ENCODE data around the gene REXO1. TPM values are rescaled to one million over a fixed set of nuclear protein-coding genes. Genes with fewer than 3 reads are reported as not detected.

The REXO1 gene
- total RNA-seq, 1 donor from 2014 or later, result 17.7 TPM

DNA sequence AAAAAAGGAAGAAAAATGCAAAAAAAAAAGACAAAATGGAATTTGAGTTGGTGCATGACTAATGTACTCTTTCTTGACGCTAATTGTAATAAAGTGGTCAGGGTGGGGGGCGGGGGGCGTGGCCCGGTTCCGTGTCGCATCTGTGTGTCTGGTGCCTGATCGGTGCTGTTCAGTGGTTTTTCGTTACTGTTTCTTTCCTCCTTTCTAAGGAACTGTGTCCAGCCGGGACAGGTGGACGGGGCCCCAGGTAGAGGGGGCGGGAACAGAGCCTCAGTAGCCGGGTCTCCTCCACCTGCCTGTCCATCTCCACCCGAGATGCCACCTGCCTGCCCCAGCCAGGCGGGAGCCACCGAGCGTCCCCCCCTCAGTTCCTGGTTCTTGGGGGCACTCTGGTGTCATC, 68.7 kb downstream of the REXO1 start:
- peaks cover 98% of the 10 kb centered on the region for H3K27me3 ChIP-seq (ENCODE audit: low read depth)
- H3K4me3 ChIP-seq, result no peak overlapping the region
- no peak for DNase-seq
- no peaks in the 10 kb centered on the region for H3K36me3 ChIP-seq
- H3K9me3 ChIP-seq (replicated peaks), result peaks cover 23% of the 10 kb centered on the region
- no peak overlapping the region for H3K27ac ChIP-seq (replicated peaks)
- intact Hi-C loops (cut with micrococcal nuclease), result no loop called here
- H3K4me1 ChIP-seq, result peaks cover 11% of the 10 kb centered on the region
- TF ChIP-seq, protein P1, sequence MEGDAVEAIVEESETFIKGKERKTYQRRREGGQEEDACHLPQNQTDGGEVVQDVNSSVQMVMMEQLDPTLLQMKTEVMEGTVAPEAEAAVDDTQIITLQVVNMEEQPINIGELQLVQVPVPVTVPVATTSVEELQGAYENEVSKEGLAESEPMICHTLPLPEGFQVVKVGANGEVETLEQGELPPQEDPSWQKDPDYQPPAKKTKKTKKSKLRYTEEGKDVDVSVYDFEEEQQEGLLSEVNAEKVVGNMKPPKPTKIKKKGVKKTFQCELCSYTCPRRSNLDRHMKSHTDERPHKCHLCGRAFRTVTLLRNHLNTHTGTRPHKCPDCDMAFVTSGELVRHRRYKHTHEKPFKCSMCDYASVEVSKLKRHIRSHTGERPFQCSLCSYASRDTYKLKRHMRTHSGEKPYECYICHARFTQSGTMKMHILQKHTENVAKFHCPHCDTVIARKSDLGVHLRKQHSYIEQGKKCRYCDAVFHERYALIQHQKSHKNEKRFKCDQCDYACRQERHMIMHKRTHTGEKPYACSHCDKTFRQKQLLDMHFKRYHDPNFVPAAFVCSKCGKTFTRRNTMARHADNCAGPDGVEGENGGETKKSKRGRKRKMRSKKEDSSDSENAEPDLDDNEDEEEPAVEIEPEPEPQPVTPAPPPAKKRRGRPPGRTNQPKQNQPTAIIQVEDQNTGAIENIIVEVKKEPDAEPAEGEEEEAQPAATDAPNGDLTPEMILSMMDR (IDR thresholded peaks at IDR 0.05; ENCODE audit: borderline replicate concordance), result no peak

DNA sequence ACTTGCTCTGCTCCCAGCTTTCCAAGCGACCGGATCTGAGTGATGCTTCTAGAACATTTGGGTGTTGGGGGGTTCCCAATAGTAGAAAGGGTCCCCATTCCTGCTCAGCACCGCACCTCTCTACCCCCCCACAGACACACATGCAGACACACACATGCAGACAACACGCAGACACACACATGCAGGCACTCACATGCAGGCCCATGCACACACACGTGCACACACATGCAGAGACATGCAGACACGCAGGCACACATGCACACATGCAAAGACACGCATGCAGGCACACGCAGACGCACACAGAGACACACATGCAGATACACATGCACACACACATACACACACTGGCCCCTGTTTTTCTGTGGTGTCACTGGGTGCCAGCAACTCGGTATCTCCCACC, 71.1 kb downstream of the REXO1 start:
- peaks cover 11% of the 10 kb centered on the region for H3K4me1 ChIP-seq
- no peak for DNase-seq
- no peak overlapping the region for H3K27ac ChIP-seq (replicated peaks)
- intact Hi-C loops (cut with micrococcal nuclease), result no loop called here
- H3K36me3 ChIP-seq, result no peaks in the 10 kb centered on the region
- peaks cover 15% of the 10 kb centered on the region for H3K9me3 ChIP-seq (replicated peaks)
- peaks cover 97% of the 10 kb centered on the region for H3K27me3 ChIP-seq (ENCODE audit: low read depth)
- TF ChIP-seq, protein P1 (IDR thresholded peaks at IDR 0.05; ENCODE audit: borderline replicate concordance), result no peak
- H3K4me3 ChIP-seq, result no peak overlapping the region

DNA sequence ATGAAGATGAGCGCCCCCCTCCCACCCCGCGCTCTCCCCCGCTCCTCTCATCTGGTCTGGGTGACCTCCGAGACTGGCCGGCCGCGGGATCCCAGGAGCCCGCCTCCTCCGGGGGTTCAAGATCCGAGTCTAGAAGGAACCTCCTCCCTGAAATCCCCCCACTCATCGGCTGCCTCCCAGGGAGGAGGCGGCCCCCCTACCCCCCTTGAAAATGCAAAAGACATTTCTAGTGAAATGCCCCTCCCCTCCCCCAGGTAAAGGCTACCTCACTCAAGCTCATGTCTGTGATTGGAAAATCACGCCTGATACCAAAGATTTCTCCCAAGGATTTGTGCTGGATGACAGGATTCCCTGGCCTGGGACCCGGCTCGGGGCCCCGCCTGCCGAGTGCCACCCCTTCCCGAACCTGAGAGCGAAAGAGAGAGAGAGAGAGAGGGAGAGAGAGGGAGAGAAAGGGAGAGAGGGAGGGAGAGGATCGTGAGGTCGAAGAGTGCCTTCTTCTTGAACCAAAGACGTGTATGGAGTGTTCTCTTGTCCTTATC, 71.6 kb downstream of the REXO1 start:
- Histone ChIP-seq H3K27me3 (ENCODE audit: low read depth) (peaks cover 97% of the 10 kb centered on the region), H3K4me1 (peaks cover 11% of the 10 kb centered on the region), H3K27ac (replicated peaks) (no peak overlapping the region), H3K4me3 (no peak overlapping the region), H3K36me3 (no peaks in the 10 kb centered on the region), H3K9me3 (replicated peaks) (peaks cover 15% of the 10 kb centered on the region)
- DNase-seq, result no peak
- TF ChIP-seq, protein P1 (IDR thresholded peaks at IDR 0.05; ENCODE audit: borderline replicate concordance), result no peak
- intact Hi-C loops (cut with micrococcal nuclease), result no loop called here

DNA sequence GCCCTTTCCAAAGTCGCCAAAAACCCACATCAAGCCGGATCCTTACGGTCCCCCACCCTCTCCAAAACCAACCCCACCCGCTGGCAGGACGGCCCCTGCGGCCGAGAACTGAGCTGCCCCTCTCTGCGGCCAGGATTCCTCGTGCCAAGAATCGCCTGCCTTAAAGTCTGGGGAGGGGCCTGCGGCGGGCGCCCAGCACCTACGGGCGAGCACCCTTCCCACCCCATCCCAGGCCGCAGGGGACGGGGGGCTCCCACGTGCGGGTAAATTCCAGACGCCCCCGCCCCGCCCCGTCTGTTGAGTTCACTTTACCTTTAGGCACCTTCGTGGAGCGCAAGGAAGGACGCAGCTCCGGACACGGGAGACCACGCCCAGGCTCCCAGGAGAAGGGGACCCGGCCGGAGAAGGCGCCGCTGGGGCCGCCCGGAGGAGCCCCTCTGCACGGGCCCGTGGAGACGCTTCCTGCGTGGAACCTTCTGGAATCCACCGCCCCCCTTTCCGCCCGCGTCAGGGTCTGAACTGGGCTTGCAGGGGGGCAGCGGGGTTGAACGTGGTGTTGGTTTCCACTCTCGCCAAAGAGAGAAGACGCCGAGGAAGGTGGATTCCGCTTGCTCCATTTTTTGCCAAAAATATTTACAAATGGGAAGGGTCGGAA, 72.2 kb downstream of the REXO1 start:
- Histone ChIP-seq H3K36me3 (no peaks in the 10 kb centered on the region), H3K27me3 (ENCODE audit: low read depth) (peaks cover 97% of the 10 kb centered on the region), H3K9me3 (replicated peaks) (peaks cover 15% of the 10 kb centered on the region), H3K4me3 (no peak overlapping the region), H3K4me1 (peaks cover 11% of the 10 kb centered on the region), H3K27ac (replicated peaks) (no peak overlapping the region)
- no peak for DNase-seq
- TF ChIP-seq, protein P1 (IDR thresholded peaks at IDR 0.05; ENCODE audit: borderline replicate concordance), result no peak
- intact Hi-C loops (cut with micrococcal nuclease), result no loop called here

DNA sequence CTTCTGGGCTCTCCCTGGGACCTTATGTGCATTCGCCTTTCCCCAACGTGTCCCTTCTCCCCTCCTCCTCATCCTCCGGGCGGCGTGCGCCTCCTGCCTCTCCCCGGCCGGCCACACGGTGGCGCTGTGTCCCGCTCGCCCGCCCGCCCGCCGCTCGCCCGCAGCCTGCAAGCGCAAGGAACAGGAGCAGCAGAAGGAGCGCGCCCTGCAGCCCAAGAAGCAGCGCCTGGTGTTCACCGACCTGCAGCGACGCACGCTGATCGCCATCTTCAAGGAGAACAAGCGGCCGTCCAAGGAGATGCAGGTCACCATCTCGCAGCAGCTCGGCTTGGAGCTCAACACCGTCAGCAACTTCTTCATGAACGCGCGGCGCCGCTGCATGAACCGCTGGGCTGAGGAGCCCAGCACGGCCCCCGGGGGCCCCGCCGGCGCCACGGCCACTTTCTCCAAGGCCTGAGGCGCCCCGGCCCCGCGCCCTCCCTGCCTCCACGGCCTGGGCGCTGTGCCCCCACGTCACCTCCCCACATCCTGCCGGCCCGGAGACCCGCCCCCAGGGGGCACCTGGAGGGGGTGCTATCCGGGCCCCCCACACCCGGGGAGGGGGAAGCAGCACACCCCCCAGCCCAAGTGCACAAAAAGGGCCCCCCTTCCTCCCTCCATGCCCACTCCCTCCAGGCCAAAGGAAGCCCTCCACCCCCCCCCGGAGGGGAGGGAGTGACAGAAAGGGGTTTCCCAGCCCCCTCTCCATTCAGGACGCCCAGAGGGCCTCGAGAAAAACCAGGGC, 73.1 kb downstream of the REXO1 start:
- intact Hi-C loops (cut with micrococcal nuclease), result no loop called here
- no peak for DNase-seq
- H3K4me3 ChIP-seq, result no peak overlapping the region
- TF ChIP-seq, protein P1 (IDR thresholded peaks at IDR 0.05; ENCODE audit: borderline replicate concordance), result peak; percentile 42
- H3K36me3 ChIP-seq, result no peaks in the 10 kb centered on the region
- H3K9me3 ChIP-seq (replicated peaks), result peaks cover 23% of the 10 kb centered on the region
- peaks cover 11% of the 10 kb centered on the region for H3K4me1 ChIP-seq
- no peak overlapping the region for H3K27ac ChIP-seq (replicated peaks)
- H3K27me3 ChIP-seq (ENCODE audit: low read depth), result peaks cover 97% of the 10 kb centered on the region
